Measurements from ENCODE around the gene SURF6.
"Not testable (repeated sequence)": the region's sequence is repeated elsewhere in the genome, so short reads cannot be mapped to it uniquely, and the experiment has no call there.

SURF6 gene

DNA sequence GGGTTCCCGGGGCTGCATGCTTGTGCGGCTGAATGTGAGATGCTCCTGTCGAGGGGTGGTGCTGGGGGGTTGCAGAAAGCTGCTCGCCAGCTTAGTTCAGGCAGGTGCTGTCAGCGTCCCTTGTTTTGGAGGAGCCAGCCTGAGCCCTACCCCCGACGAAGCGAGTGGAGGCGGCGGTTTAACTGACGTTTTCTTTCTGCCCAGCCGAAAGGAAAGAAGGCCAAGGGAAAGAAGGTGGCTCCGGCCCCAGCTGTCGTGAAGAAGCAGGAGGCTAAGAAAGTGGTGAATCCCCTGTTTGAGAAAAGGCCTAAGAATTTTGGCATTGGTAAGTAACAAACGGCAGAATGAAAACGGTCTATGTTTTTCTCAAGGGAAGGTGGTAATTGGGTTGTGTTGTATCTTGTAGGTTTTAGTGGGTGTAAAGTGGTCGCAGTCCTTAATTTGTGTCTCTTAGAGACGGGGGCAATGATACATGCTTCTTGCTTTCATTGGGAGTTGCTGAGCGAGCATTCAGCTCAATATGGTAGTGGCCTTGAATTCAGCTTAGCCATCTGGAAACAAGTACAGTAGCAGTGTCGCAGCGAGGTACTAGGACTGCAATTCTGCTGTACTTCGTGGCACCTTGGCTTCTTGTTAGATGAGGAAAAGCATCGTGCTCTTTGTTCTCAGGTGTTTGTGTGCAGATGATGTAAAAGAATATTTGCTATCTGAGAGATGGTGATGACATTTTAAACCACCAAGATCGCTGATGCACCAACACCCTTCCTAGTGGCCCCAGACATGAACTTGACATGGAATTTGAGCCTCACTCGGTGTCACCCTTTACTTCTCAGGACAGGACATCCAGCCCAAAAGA is 13.0 kb upstream of the SURF6 start:
- FAIRE-seq: no peak
- DNase-seq (ENCODE audit: insufficient read length, low spot score): no peak

DNA sequence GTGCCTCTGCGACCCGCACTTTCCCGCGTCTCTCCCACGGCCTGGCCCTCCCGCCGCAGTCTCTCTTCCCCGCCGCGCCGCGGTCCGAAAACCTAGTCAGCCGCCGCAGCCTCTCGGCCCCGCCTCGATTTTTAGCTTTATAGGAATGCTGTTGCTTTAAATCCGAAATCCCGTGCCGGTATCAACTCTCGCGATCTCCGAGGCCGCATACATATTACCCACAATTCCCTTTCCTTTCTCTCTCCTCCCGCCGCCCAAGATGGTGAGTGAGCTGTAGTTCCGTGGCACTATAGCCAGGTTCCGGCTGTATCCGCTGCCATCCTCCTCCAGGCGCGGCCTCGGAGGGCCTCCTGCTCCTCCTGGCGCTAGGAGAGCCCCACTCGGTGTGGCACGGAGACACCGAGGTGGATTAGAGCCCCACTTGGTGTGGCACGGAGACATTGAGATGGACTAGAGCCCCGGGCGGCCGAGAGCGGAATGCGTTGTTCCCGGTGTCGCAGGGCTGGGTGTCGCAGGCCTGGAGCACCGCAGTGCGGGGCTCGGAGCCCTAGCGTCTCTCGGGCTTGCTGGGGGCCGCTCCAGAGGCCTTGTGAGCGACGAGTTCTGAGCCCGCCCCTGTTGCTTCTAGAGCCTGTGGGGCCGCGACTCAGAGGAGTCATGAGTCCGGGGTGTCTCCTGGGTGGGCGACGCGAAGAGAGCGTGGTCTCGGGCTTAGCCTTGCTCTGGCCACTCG is 12.2 kb upstream of the SURF6 start, which contains the start of the genes MED22 and RPL7A:
Gene MED22 (minus strand): TSS at position 147 of the 733 bp plus-strand sequence. CDS start 1,469 bp downstream, outside the sequence.
Gene RPL7A (plus strand): TSS at position 234 of the 733 bp plus-strand sequence. CDS start 26 bp downstream, at position 260.
- FAIRE-seq (no peak), DNase-seq (ENCODE audit: insufficient read length, low spot score) (peak; percentile 88)

DNA sequence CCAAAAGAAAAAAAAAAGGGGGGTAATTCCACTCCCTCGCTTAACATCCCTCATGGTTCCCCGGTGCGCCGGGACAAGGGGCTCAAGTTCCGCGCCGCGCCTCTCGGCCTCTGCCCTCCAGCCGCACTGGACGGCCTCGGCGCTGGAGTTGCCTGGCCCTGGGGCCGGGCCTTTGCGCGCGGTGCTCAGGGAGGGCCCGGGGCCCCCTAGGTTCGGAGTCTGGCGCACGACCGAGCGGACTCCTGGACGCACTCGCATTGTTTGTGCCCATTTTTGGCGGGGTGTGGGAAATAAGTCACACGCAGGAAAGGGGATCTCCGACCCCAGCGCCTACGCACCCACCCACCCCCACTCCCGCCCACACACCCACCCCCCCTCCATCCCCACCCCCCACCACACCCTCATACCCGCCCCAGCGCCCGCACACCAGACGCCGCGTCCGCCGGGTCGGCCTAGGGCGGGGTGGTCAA is 11.6 kb upstream of the SURF6 start:
- DNase-seq (ENCODE audit: insufficient read length, low spot score) (no peak), FAIRE-seq (no peak)

DNA sequence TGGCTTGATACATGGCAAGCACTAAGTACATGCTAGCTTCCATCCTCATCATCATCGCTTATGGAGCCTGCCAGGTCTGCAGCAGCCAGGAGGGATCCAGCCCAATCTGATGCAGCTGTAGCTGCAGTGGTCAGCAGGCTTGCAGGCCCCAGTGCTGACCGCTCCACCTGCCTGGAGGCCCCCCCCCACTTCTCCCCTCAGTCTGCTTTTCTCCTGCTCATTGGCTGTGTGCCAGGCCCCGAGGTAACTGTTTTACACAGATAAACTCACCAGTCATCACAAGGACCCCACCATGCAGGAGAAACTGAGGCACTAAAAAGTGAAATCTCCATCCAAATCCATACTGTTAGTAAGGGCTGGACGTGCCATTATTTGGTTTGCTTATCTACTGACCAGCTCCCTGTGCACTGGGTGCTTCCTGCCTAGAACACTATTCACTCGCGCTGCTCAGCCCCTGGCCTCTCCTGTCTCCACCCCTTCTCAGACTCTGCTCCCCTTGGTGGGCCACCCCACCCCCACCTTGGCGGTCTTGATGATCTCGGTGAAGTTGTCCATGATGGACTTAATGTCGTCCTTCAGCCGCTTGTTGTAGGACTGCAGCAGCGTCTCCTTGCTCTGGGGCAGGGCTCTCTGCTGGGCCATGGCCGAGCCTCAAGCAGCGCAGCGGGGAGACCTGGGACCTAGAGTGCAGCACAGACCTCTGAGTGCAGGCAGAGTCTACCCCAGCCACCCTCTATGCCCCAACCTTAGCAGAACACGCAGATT is 10.2 kb upstream of the SURF6 start:
- DNase-seq (ENCODE audit: insufficient read length, low spot score) (no peak), FAIRE-seq (no peak)

DNA sequence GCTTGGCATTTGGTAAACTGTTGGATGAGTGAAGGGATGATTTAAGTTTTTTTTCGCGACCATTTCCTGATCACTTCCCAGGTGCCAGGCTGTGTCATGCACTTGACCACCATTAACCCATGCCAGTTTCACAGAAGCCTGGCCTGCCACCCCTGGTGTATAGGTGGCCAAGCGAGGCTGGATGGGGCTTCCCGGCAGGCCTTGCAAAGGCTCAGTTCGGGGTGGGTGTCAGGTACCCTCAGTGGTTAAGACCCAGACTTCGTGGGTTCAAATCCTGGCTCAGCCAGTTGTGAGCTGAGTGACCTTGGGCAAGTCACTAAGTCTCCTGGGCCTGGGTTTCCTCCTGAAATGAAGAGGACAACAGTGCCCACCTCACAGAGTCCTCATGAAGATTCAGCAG is 9.6 kb upstream of the SURF6 start:
- FAIRE-seq (no peak), DNase-seq (ENCODE audit: insufficient read length, low spot score) (no peak)

DNA sequence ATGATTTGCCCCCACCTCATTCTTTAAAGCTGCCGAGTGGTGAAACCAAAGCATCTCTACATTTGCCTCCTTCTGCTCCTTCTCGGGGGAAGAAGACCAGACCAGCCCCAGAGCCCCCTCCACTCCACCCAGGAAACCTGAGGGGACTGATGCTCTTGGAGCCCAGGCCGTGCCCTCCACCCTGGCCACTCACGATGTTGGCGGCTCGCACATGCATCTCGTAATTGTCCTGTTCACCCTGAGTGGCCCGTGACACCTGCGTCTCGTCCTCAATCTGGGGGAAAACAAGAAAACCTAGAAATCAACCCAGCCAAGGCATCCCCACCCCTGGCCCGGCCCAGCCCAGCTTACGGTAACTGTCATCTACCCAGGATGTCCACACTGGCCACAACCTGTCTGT is 9.0 kb upstream of the SURF6 start:
- DNase-seq (ENCODE audit: insufficient read length, low spot score) (no peak), FAIRE-seq (no peak)

DNA sequence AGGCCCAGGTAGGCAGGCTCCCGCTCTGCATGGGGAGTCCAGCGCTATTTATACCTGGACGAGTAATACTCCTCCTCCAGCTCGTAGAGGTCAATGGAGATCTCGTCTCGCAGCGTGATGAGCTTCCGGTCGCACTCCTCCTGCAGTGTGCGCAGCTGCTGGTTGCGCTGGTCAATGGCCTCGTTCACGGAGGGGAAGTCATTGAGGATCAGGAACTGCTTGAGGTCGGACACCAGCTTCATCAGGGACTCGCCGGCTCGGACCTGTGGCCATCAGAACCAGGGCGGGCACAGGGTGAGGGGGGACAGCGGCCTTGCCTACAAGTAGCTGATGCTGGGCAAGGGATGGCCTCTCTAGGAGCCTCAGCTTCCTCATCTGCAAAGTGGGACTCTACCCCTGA is 8.1 kb upstream of the SURF6 start:
- DNase-seq (ENCODE audit: insufficient read length, low spot score) (no peak), FAIRE-seq (no peak)

DNA sequence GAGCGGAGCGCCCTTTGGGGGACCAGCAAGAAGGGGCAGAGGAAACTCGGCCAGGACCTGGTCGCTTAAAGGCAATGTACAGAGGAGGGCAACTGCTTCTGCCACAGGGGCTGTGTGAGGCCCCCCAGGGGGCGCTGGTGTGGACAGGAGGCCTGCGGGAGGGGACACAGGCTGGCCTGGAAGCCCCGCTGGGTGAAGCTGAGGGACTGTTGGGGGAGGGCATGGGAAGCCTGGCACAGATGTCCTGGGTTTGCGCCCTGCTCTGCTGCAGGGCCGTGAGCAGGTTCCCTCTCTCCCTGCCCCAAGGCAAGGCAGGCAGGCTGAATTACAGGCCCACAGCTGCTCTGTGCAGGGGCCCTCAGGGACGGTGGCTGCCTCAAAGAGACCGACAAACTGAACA is 6.6 kb upstream of the SURF6 start:
- FAIRE-seq (no peak), DNase-seq (ENCODE audit: insufficient read length, low spot score) (no peak)

DNA sequence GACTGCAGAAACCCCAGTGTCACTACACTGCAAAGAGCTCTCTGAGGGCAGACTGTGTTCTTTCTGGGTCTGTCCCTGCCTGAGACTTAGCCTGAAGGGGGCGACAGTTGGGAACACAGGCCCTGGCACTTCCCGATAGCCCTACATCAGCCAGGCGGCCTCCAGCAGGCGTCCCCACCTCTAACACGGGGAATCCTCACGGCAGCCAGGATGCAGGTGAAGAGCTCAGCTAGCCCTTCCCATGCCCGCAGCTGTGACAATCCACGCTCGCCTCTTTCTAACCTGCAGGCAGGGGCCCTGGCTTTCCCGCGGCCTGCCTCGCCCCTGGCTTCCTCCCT is 6.0 kb upstream of the SURF6 start:
- FAIRE-seq (no peak), DNase-seq (ENCODE audit: insufficient read length, low spot score) (no peak)

DNA sequence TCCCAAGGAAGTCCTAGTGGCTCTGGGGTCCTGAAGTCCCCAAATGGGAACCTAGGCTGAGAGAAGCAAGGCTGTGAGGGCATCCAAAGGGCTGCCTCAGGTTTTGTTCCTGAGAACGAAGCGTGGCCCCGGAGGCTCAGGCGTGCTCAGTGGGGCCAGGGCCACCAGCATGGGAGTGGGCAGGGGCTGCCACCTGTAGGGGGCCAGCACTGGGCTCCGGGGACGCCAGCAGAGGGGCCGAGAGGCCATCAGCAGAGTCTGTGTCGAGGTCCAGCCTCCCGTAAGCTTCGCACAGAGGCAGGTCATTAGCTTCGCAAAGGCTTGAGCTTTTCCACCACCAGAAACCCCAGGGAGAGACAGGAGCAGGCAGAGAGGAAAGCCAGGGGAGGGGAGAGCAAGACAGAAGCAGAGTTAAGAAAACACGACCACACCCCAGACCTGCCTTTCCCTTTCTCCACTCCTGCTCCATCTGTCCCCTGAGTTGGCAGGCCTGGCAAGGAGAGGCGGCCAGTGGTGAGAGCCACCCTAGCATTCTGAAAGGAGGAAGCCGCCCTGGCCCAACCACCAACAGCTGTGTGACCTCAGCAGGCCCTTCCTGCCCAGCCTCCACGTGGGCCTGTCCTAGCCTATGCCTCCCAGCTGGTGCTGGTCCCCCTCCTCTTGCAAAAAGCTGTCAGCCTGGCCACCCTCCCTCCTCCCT is 5.5 kb upstream of the SURF6 start:
- FAIRE-seq (no peak), DNase-seq (ENCODE audit: insufficient read length, low spot score) (no peak)

DNA sequence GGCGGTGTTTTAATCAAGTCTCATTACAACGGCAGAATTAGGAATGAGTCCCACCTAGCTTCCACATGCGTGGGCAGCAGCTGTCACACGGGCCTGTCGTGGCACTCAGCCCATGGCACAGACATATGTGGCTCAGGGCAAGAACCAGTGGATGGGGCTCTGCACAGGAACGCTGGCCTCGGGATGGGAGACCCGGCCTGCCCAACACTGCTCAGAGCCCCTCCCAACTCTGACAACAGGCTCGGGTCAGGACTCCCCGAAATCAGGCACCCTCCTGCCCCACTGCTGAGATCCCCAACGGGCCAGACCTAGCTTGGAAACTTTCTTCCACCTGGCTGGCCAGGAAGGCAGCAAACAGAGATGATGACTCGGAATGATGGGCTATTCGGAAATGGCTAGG is 4.9 kb upstream of the SURF6 start:
- DNase-seq (ENCODE audit: insufficient read length, low spot score): no peak
- FAIRE-seq: no peak

DNA sequence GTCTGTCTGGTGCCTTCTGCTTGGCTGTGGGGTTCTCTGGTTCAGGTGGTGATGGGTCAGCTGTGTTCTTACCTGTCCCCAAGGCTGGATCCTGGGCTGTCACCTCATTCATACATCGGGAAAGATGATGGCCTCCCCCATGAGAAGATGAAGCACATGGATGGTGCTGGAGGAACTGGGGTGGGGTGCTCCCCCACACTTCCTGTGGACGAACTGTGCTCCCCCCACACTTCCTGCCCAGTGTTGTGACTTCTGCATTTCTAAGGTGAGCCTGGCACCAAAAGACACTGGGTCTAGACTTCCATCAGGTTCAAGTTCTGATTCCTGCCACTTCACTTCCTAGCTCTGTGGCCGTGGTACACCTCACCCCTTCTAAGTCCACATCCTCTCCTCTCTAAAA is 4.3 kb upstream of the SURF6 start:
- DNase-seq (ENCODE audit: insufficient read length, low spot score): no peak
- FAIRE-seq: no peak

DNA sequence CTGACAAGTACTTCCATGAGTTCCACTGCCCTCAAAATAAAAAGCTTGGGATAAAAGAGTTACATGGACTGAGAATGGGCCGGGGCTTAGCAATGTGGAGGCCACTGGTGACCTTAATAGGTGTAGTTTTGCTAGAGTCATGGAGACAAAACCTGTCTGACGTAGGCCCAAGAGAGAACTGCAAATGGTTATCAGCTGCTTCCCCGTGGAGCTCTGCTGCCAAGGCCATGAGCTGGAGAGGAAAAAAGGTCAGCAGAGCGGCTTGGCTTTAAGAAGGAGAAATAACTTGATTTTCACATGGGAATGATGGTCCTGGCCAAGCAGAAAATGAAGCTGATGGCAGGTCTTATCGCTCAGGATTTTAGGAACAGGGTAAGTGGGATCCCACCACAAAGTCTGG is 3.7 kb upstream of the SURF6 start:
- no peak for DNase-seq (ENCODE audit: insufficient read length, low spot score)
- no peak for FAIRE-seq

DNA sequence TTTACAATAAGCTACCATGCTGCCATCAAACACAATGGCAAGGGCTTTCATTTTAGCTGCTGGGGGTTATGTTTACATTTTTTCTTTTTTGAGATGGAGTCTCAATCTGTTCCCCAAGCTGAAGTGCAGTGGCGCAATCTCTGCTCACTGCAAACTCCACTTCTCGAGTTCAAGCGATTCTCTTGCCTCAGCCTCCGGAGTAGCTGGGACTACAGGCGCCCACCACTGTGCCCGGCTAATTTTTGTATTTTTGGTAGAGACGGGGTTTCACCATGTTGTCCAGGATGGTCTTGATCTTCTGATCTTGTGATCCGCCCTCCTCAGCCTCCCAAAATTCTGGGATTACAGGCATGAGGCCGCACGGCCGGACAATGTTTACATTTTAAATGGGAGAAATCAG is 1.1 kb downstream of the SURF6 start:
- not testable (repeated sequence) for FAIRE-seq; DNase-seq (ENCODE audit: insufficient read length, low spot score)

DNA sequence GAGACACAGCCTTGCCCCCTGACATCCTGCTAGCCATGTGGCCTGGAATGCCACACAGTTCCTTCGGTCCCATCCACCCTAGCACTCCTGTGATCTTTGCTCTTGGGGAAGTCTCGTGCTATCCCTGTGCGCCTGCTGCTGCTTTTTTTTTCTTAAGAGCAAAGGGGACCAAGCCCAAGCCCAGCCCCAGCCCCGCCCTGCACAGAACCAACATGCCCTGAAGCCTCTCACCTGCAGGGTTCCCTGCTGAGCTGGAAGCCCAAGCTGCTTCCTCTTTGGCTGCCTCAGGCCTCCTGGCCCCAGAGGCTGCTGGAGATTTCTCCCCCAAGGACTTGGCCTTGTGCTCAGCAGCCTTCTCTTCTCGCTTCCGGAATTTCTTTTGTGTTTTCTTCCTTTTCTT is 1.8 kb downstream of the SURF6 start:
- FAIRE-seq: no peak
- no peak for DNase-seq (ENCODE audit: insufficient read length, low spot score)

DNA sequence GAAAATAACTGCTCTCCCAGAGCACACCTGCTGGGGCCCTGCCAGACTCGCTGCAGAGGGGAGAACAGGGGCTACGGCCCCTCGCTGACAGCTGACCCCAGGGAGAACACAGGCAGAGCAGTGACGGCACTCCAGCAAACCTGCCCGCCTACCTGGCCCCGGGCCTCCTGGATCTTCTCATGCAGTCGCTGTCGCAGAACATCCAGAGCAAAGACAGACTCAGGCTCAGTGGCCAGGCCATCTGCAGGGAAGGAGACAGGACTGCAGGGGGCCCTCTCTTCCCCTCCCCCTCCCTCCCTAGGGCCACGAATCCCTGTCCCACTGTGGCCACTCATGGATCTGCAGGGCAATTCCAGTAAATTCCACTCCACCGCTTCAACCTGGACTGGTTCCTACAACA is 2.4 kb downstream of the SURF6 start:
- DNase-seq (ENCODE audit: insufficient read length, low spot score) (no peak), FAIRE-seq (no peak)

DNA sequence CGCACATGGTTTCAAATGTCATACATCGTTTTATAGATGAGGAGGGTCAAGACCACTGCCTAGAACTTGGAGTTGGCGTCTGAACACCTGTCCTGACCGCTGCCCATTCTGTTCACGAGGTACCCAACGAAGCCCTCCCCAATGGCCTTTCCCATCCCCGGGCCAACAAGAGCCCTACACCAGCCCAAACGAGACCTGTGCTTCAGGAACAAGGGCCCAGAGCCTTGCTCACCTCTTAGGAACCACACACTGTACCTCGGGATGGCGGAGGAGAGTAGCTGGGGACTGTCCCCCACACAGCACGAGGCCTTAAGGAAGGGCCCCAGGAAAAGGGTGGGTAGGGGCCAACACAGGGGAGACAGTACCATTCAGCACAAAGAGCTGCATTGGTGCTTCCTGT is 3.0 kb downstream of the SURF6 start:
- DNase-seq (ENCODE audit: insufficient read length, low spot score) (no peak), FAIRE-seq (no peak)

DNA sequence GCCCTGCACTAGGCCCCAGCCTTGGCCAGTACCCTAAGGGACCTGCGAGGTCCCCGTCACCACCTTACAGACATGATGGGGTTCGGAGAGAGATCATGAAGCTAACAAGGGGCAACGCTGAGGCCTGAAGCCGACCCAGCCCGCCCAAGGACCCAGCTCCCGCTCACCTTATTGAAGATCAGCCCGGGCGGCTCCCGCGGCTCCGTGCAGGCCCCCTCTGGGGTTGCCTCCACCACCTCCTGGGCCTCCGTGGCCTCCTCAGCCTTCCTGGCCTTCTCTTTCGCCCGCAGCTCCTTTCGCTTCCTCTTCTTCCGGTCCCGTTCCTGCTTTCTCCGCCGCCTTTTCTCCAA is 3.6 kb downstream of the SURF6 start:
- no peak for DNase-seq (ENCODE audit: insufficient read length, low spot score)
- FAIRE-seq: no peak

DNA sequence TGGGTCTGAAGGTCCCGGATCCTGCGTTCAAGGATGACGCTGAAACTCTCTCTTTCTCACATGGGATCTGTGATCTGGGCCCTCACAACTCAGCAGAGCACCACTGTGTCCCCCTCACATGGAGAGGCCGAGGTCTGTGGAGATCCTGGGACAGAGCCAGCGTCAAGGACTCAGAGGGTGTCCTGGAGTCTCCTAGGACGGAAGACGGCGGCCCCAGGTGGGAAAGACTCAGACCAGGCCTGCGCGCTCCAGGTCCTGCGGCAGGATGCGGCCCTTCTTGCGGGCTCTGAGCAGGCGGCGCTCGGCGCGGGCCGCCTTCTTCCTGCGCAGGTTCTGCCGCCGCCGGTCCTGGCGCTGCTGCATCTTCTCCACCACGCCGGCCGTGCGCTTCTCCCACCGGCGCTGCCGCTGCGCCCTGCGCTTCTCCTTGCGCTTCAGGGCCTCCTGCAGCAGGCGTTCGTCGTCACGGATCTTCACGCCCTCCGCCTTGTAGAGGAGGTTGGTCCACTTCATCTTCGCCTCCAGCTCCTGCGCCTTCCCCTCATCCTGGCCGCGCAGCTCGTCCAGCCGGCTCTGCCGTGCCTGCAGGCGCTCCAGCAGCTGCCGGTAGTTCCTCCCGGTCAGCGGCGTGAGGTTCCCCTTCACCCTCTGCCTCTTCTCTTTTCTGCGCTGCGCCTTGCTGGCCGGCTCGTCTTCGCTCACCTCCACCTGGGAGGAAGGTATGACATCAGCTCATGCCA is 4.2 kb downstream of the SURF6 start:
- DNase-seq (ENCODE audit: insufficient read length, low spot score) (no peak), FAIRE-seq (no peak)

DNA sequence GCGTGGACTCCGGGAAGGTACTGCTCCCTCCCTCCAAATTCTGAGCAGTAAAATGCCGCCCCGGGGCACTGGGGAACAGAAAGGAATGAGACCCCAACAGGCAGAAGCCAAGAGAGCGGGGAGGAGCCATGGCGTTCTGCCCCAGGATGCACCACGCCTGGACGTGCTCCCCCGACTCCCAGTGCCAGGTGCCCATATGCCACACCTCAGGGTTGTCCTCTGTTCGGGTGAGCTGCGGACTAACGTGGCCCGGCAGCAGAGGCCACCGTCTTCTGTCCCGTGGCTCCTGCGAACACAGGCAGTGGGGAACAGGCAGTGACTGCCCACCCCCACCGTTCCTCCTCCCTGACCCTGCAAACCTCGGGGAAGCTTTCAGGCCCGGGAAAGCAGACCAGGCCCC is 4.8 kb downstream of the SURF6 start:
- DNase-seq (ENCODE audit: insufficient read length, low spot score): no peak
- no peak for FAIRE-seq
